Colonic mucosa (tissue), 4 donors: ENCODE results near the gene ATIC. TPM values are rescaled to one million over a fixed set of nuclear protein-coding genes. Genes with fewer than 3 reads are reported as not detected.

ENCODE experiments used
- DNase-seq: peaks from one replicate; pipeline ENCODE4 v3.0.0-alpha.2; 2020
- H3K27ac ChIP-seq: fragments of 200-600 bp; one replicate; pipeline ENCODE4 v1.8.0; 2021
- H3K27me3 ChIP-seq: fragments of 200-600 bp; one replicate; pipeline ENCODE4 v1.8.0; 2021
- H3K36me3 ChIP-seq: fragments of 200-600 bp; one replicate; pipeline ENCODE4 v1.8.0; 2021
- H3K4me1 ChIP-seq: fragments of 200-600 bp; one replicate; pipeline ENCODE4 v1.8.0; 2021; ENCODE audit warnings: mild to moderate bottlenecking
- H3K4me3 ChIP-seq: fragments of 200-600 bp; one replicate; pipeline ENCODE4 v1.8.0; 2021
- H3K9ac ChIP-seq, 2 donors: one replicate each; pipeline ENCODE4 v1.7.0; 2013; ENCODE audit warnings: control low read depth in 2 of 2, low read depth in 2 of 2, low read length in 2 of 2
- H3K9me3 ChIP-seq: fragments of 200-600 bp; one replicate; pipeline ENCODE4 v1.8.0; 2021
- CTCF ChIP-seq: fragments of 200-600 bp; IDR thresholded peaks from one replicate; pipeline ENCODE4 v1.8.0; 2022; ENCODE audit warnings: antibody characterized with exemption, mild to moderate bottlenecking
- intact Hi-C: fragments of 100-400 bp; cut with DNase I; formaldehyde crosslinking; loops from one replicate; pipeline ENCODE4 v1.14.1; 2022
- total RNA-seq, 2 donors: library from RNA; stranded (reverse); fragmentation: NEBNext Ultra II Directional in 1 of 2; extraction: Animal tissue kit (Norgen Biotek cat#: 25700) in 1 of 2; gene quantifications; one replicate each; pipeline ENCODE4 v1.2.1, GENCODE V29; 2021
- donor health status: healthy.
- donor health status: DM: no; HTN: no; CAD: no.
- donor health status: DM: no; HTN: no; CAD: no.

ATIC gene
- total RNA-seq, 2 donors from 2014 or later: 68.8 to 148 TPM

DNA sequence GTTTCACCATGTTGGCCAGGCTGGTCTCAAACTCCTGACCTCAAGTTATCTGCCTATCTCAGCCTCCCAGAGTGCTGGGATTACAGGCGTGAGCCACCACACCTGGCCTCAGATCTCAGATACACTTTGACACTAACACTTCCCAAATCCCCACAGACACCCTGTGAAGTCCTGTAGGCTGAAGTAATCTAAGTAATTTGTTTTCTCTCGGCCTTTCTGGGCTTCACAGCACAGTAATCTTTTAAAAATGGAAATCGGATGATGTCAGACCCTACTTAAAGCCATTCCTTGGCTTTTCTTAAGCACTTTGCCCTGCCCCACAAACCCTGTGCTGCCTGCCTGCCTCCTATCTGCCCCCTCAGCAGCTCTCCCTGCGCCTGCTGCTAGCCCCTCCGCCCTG lies 16.2 kb downstream of the ATIC start:
- DNase-seq: no peak
- intact Hi-C loops: no loop called here
- no peaks in the 10 kb centered on the region for H3K36me3 ChIP-seq
- no peaks in the 10 kb centered on the region for H3K4me1 ChIP-seq
- TF ChIP-seq CTCF: no peak
- no peak overlapping the region for H3K4me3 ChIP-seq
- no peaks in the 10 kb centered on the region for H3K27me3 ChIP-seq
- no peaks in the 10 kb centered on the region for H3K9me3 ChIP-seq
- no peak overlapping the region for H3K9ac ChIP-seq
- H3K27ac ChIP-seq: no peak overlapping the region

- Histone ChIP-seq H3K4me1 (no peaks in the 10 kb centered on the region), H3K27ac (peak overlapping the region; percentile 69), H3K36me3 (no peaks in the 10 kb centered on the region), H3K27me3 (no peaks in the 10 kb centered on the region), H3K9ac (peak overlapping the region in 1 of 2 donors; percentile 14), H3K9me3 (no peaks in the 10 kb centered on the region), H3K4me3 (no peak overlapping the region)
- TF ChIP-seq CTCF: no peak
- intact Hi-C loops: no loop called here
- peak; percentile 64 for DNase-seq
Observed at GRCh38 chr2:215332872-215333595, 21.2 kb downstream of the ATIC start.

DNA sequence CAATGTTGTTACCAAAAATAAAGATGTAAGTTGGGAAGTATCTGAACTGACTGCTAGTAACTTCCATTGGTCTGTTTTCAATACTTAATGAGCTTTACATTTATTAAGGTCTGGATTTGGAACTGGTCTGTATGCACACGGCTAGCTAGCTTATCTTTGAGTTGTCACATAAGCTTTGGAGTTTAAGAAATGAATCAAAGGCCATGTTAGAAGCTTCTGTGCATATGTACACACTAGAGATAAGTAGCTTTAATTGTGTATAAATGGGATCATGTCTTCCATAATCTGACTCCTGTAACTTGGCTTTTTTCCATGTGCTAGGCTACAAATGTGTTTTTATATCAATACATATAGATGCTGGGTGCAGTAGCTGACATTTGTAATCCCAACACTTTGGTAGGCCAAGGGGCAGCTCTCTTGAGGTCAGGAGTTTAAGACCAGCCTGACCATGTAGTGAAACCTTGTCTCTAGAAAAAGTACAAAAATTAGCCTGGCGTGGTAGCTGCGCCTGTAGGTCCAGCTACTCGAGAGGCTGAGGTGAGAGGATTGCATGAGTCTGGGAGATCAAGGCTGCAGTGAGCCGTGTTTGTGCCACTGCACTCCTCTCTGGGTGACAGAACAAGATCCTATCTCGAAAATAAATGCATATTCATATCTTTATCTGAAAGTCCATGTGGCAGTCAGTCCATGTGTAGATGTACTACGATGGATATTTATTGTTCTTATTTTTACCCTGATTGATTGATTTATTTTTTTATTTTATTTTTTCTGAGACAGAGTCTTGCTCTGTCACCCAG lies 27.2 kb downstream of the ATIC start:
- H3K9me3 ChIP-seq: no peaks in the 10 kb centered on the region
- H3K36me3 ChIP-seq: peaks cover 7% of the 10 kb centered on the region
- no peak for TF ChIP-seq CTCF
- no peak overlapping the region for H3K9ac ChIP-seq
- H3K27me3 ChIP-seq: no peaks in the 10 kb centered on the region
- no peaks in the 10 kb centered on the region for H3K4me1 ChIP-seq
- intact Hi-C loops: no loop called here
- DNase-seq: no peak
- H3K27ac ChIP-seq: no peak overlapping the region
- no peak overlapping the region for H3K4me3 ChIP-seq

- DNase-seq: no peak
- Histone ChIP-seq H3K9me3 (no peaks in the 10 kb centered on the region), H3K27me3 (no peaks in the 10 kb centered on the region), H3K9ac (no peak overlapping the region), H3K36me3 (peaks cover 5% of the 10 kb centered on the region), H3K27ac (no peak overlapping the region), H3K4me1 (no peaks in the 10 kb centered on the region), H3K4me3 (no peak overlapping the region)
- no peak for TF ChIP-seq CTCF
- intact Hi-C loops: no loop called here
Observed at GRCh38 chr2:215347878-215348277, 36.0 kb downstream of the ATIC start.

DNA sequence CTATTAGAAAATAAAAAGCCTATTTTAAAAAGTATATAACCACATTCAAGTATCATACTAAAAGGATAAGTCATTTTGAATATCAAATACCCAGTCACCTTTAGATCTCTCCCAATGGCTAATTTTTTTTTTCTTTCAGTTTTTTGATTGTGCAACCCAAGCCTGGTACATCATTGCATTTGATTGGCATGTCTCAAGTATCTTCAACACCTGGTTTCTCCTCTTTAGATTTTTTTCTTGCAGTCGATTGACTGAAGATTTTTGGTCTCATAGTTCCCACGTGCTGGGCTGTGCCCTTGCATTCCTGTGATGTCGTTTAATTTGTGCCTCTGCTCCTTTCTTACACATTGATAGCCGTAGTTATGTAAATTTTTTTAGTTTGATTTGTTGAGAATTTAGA lies 40.7 kb downstream of the ATIC start:
- Histone ChIP-seq H3K4me1 (no peaks in the 10 kb centered on the region), H3K9ac (no peak overlapping the region), H3K4me3 (no peak overlapping the region), H3K27me3 (no peaks in the 10 kb centered on the region), H3K36me3 (no peaks in the 10 kb centered on the region), H3K27ac (no peak overlapping the region), H3K9me3 (no peaks in the 10 kb centered on the region)
- intact Hi-C loops: no loop called here
- no peak for TF ChIP-seq CTCF
- no peak for DNase-seq
